GM12878 (cell line): Measurements from ENCODE around the gene DCDC1. TPM values are rescaled to one million over a fixed set of nuclear protein-coding genes. Genes with fewer than 3 reads are reported as not detected.

ENCODE experiments used
- ATAC-seq: fragments of 200-7000 bp; cut with Tn5 transposase; 3 replicates; pipeline ENCODE4 v1.9.1; 2020; ENCODE audit warnings: mild to moderate bottlenecking, moderate library complexity
- BruUV-seq: library from RNA; stranded (reverse); fragments of 400-500 nt; replicated peaks from 2 replicates; lab custom pipeline; 2021; lab: Mats Ljungman, UMichigan
- CTCF ChIA-PET: fragments of 300-600 bp; sonication (Branson Sonifier 250); formaldehyde crosslinking; extraction: SDS; loops from one replicate; lab custom pipeline; 2021; ENCODE audit warnings: inconsistent platforms; lab: Yijun Ruan, JAX
- POLR2A ChIA-PET: fragments of 350-600 bp; formaldehyde crosslinking; extraction: SDS; loops from one replicate; lab custom pipeline; 2021; ENCODE audit warnings: inconsistent platforms; lab: Charles Lee
- RAD21 ChIA-PET: fragments of 300-600 bp; sonication (Branson Sonifier 250); formaldehyde crosslinking; loops from one replicate; lab custom pipeline; 2023; ENCODE audit warnings: antibody characterized with exemption; ENCODE audit not compliant: unreplicated experiment; lab: Charles Lee
- SMC1A ChIA-PET: fragments of 300-600 bp; sonication (Branson Sonifier 250); formaldehyde crosslinking; loops from one replicate; lab custom pipeline; 2023; ENCODE audit not compliant: unreplicated experiment, uncharacterized antibody; lab: Charles Lee
- DNase-seq: peaks from one replicate; pipeline ENCODE4 v3.0.0-alpha.2; 2011; ENCODE audit warnings: low read depth, low spot score
- FAIRE-seq: peaks from 3 replicates; lab custom pipeline; 2011; peaks lifted over from hg19 to GRCh38; lab: Jason Lieb, UNC
- H2AFZ ChIP-seq: 2 replicates; pipeline ENCODE4 v1.6.0; 2011; ENCODE audit warnings: low read depth, low read length, control low read depth; ENCODE audit not compliant: control insufficient read depth
- H3K27ac ChIP-seq: 2 replicates; pipeline ENCODE4 v1.5.1; 2011; ENCODE audit warnings: control low read depth; ENCODE audit not compliant: control insufficient read depth, insufficient read depth
- H3K27me3 ChIP-seq, 2 experiments: replicated peaks in 1 of 2; 2 replicates each; pipeline versions ENCODE4 v1.6.0 to v1.6.1; 2011; ENCODE audit warnings: low read length in 1 of 2; ENCODE audit not compliant: control insufficient read depth in 2 of 2, insufficient read depth in 2 of 2
- H3K36me3 ChIP-seq, 2 experiments: 2 replicates each; pipeline ENCODE4 v1.5.1; 2011; ENCODE audit warnings: low read length in 1 of 2; ENCODE audit not compliant: control insufficient read depth in 2 of 2, insufficient read depth in 2 of 2
- H3K4me1 ChIP-seq: 2 replicates; pipeline ENCODE4 v1.6.1; 2011; ENCODE audit warnings: mild to moderate bottlenecking, low read length, moderate library complexity, mixed read lengths; ENCODE audit not compliant: control insufficient read depth, insufficient read depth
- H3K4me2 ChIP-seq: 2 replicates; pipeline ENCODE4 v1.6.0; 2011; ENCODE audit warnings: control low read depth; ENCODE audit not compliant: control insufficient read depth, insufficient read depth
- H3K4me3 ChIP-seq: fragments of 200-600 bp; sonication (generic); 2 replicates; pipeline ENCODE4 v1.5.1; 2016
- H3K79me2 ChIP-seq: 2 replicates; pipeline ENCODE4 v1.6.0; 2011; ENCODE audit warnings: low read length; ENCODE audit not compliant: control insufficient read depth, insufficient read depth
- H3K9ac ChIP-seq: 2 replicates; pipeline ENCODE4 v1.8.0; 2011; ENCODE audit warnings: low read length, control low read depth, mixed read lengths; ENCODE audit not compliant: control insufficient read depth, insufficient read depth
- H3K9me3 ChIP-seq: replicated peaks from 3 replicates; pipeline ENCODE4 v1.5.1; 2011; ENCODE audit warnings: mild to moderate bottlenecking, low read length; ENCODE audit not compliant: control insufficient read depth, insufficient read depth
- H4K20me1 ChIP-seq: 2 replicates; pipeline ENCODE4 v1.6.0; 2011; ENCODE audit not compliant: control insufficient read depth, insufficient read depth
- CTCF ChIP-seq, 3 experiments: IDR thresholded peaks in 2 of 3; conservative IDR thresholded peaks in 1 of 3; 2 replicates each; pipeline ENCODE4 v1.5.1; 2011; ENCODE audit warnings: low read depth in 3 of 3, low read length in 3 of 3, mild to moderate bottlenecking in 3 of 3, control low read depth in 2 of 3, moderate library complexity in 2 of 3, inconsistent platforms in 1 of 3, mixed read lengths in 1 of 3; ENCODE audit not compliant: control insufficient read depth in 2 of 3, insufficient read depth in 1 of 3; ENCODE audit errors: extremely low read depth in 1 of 3
- ESRRA ChIP-seq: IDR thresholded peaks from 2 replicates; pipeline ENCODE4 v1.6.1; 2012; ENCODE audit warnings: mild to moderate bottlenecking, low read length, improper control_type of control experiment
- POLR2A ChIP-seq: IDR thresholded peaks from 2 replicates; pipeline ENCODE4 v1.6.1; 2011; ENCODE audit warnings: low read depth, mild to moderate bottlenecking, low read length
- RAD21 ChIP-seq: IDR thresholded peaks from 2 replicates; pipeline ENCODE4 v1.6.1; 2011; ENCODE audit warnings: mild to moderate bottlenecking, low read depth, low read length, moderate library complexity; ENCODE audit not compliant: insufficient read depth
- SMC3 ChIP-seq: IDR thresholded peaks from 2 replicates; pipeline ENCODE4 v1.6.1; 2011; ENCODE audit warnings: low read length, improper control_type of control experiment, borderline replicate concordance
- WGBS: methylation state at CpG from one replicate; pipeline ENCODE4 v1.1.6; 2016; ENCODE audit warnings: low lambda C conversion rate; ENCODE audit not compliant: insufficient replicate concordance, insufficient coverage; ENCODE audit errors: missing lambda C conversion rate; 5-methylcytosine and 5-hydroxymethylcytosine counted together
- in situ Hi-C: fragments of 300-500 bp; cut with MboI; formaldehyde crosslinking; loops from 9 replicates; pipeline ENCODE4 v1.14.3; 2018; ENCODE audit warnings: mixed read lengths
- intact Hi-C: fragments of 100-400 bp; cut with micrococcal nuclease; formaldehyde crosslinking; loops from one replicate; pipeline ENCODE4 v1.14.2; 2022; ENCODE audit not compliant: unreplicated experiment
- polyA plus RNA-seq, 11 experiments: library from polyadenylated mRNA; depleted of rRNA in 4 of 11; unstranded in 6 of 11; stranded (reverse) in 5 of 11; fragments of >200 nt; fragmentation: Nextera tagmentation in 4 of 11; fragmentation: Illumina TruSeq in 1 of 11; extraction: Ambion mirVana in 4 of 11; extraction: Trizol in 1 of 11; gene quantifications; 1 replicate in 1 of 11; 2 replicates in 10 of 11; pipeline versions ENCODE4 v1.2.1 to v1.2.3, GENCODE V29; 2011 to 2016; ENCODE audit warnings: inconsistent platforms in 2 of 11, missing spikeins in 2 of 11, low read depth in 1 of 11
- total RNA-seq, 4 experiments: library from RNA; depleted of rRNA in 3 of 4; stranded (reverse); fragments of >200 nt in 3 of 4; fragmentation: Illumina TruSeq in 1 of 4; extraction: Trizol in 1 of 4; gene quantifications; 2 replicates each; pipeline versions ENCODE4 v1.2.1 to v1.2.3, GENCODE V29; 2013 to 2021

Gene DCDC1
- total and polyA plus RNA-seq, 10 of the 15 experiments (the other 5 are each of a cell fraction or from before 2014, with no cell fraction given) = not detected

GRCh38 chr11:31236143-31236542 lies 133.4 kb downstream of the DCDC1 start:
- CTCF ChIA-PET = interaction anchor here (0.6 to 3.9 kb wide), 6 partner anchors 129 to 771 kb away, joined by 3 to 17 read pairs (median 9); no protein-coding TSS in a partner anchor

More at GRCh38 chr11:31236143-31236542, 133.4 kb downstream of the DCDC1 start:
- Histone ChIP-seq H3K9ac (no peak overlapping the region), H3K27me3 (no peaks in the 10 kb centered on the region), H4K20me1 (no peaks in the 10 kb centered on the region), H3K36me3 (no peaks in the 10 kb centered on the region), H3K4me3 (no peak overlapping the region), H2AFZ (no peak overlapping the region), H3K27ac (no peak overlapping the region), H3K9me3 (no peaks in the 10 kb centered on the region), H3K4me1 (no peaks in the 10 kb centered on the region), H3K4me2 (no peak overlapping the region), H3K79me2 (no peaks in the 10 kb centered on the region)
- ATAC-seq = peak; percentile 44; the same call in 2 of the 3 replicates
- ChIA-PET SMC1A (interaction anchor here (0.7 to 3.0 kb wide), 11 partner anchors 71 to 996 kb away, joined by 3 to 15 read pairs (median 3); no protein-coding TSS in a partner anchor), RAD21 (interaction anchor here (1.0 to 2.0 kb wide), 3 partner anchors 129 to 939 kb away, joined by 3 to 7 read pairs (median 4); no protein-coding TSS in a partner anchor), POLR2A (no interaction called here)
- in situ Hi-C loops = no loop called here
- WGBS = 0% methylated on average over 1 of the region's 1 CpG
- no peak for DNase-seq
- TF ChIP-seq POLR2A (no peak), SMC3 (peak; percentile 40; the same call in 1 of the 2 replicates), CTCF (IDR thresholded peaks at IDR 0.05 in 2 of 3, conservative IDR thresholded peaks at IDR 0.05 in 1 of 3; ENCODE audit: control insufficient read depth in 2 of 3, extremely low read depth in 1 of 3, insufficient read depth in 1 of 3, low read depth in 3 of 3, low read length in 3 of 3) (peak; percentile 16 to 52 (median 28); a peak in 4 of 6 replicates), RAD21 (peak; percentile 64), ESRRA (no peak)
- no TSS peak for BruUV-seq
- intact Hi-C loops = no loop called here
- no peak for FAIRE-seq
